NCI-H2107 (cell line): ENCODE measurements around the gene EPHA10.

Source experiments
- DNase-seq: peaks from one replicate; lab custom pipeline; 2025; lab: John Stamatoyannopoulos, UW

EPHA10 gene

DNA sequence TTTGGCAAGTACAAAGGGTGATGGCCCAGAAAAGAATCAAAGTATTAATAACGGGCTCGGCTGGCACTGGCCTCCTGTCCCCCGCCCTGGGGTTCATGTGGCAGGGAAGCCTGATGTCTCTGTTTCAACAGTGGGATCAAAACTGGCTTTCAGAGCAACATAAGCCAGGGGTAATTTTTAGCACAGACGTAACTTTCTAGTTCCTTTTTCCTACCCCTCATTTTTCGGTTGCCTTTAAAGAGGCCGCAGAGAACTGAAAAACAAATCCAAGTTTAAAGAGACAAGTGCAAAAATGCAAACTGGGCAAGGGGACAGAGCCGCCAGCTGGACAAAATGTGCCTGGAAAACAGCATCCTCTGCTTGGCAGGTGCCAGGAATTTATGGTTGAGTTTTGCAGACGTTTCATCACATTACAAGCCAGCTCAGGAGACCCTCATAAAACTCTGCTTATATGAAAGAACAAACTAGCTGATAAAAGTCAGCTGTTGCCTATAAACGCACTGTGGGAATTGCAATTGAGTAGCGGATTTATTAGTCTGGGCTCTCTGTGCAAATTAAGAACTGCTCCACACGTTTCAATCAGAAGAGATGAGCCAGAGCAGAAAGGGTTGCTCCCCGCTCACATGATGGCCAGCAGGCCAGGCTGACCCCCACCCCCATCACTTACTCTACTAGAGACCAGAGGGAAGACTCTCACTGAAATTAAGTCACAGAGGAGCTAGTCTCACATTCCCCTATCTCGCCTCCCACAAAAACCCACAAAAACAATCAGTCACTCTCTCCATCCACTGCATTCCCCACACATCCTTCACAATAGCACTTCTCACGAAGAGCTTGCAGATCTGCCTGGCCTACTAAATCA is 88.4 kb downstream of the EPHA10 start:
- no peak for DNase-seq

DNA sequence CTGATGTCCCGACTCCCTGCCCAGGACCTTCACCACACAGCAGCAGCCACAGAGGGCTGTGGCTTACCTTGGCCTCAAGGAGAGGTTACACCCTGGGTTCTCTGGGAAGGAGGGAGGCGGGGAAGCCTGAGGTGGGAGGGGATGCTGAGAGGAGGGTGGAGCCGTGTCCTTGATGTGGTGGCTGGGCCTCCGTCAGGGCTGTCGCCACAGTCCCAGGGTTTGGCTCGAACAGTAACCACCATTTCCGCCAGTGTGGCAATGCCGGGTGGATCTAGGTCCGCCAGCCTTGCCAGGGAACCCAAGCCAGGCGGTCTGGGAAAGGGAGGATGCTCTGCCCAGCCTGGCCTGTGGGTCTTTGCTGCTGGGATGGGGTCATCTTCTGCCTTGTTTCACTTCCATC is 91.0 kb downstream of the EPHA10 start:
- no peak for DNase-seq

DNA sequence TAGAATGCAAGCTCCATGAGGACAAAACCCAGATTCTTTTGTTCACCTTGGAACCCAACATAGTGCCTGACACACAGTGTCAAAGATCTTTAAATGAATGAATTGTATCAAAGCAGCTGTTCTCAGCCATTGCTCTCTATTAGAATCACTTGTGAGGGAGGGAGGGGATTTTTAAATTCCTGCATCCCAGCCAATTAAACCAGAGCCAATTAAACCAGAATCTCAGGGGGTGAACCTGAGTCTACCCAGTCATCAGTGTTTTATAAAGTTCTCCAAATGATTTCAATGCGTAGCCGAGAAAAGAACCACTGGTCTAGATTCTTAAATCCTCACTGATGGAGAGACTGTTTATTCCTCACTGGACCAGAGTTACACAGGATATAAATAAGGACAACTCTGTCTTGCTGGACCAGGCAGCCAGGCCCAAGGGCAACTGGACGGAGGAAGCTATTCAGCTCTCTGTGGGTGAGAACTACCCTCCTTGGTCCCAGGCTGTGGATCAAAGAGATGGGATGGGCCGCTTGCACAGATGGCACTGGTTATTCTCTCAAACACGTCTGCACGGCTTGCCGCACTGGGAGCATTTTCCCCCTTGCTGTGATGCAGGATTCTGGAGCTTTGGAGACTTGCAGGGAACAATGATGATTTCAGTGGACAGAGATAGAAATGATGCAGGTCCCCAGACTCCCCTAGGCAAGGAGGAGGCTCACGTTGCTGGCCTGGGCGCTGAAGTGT is 92.6 kb downstream of the EPHA10 start:
- DNase-seq = no peak

DNA sequence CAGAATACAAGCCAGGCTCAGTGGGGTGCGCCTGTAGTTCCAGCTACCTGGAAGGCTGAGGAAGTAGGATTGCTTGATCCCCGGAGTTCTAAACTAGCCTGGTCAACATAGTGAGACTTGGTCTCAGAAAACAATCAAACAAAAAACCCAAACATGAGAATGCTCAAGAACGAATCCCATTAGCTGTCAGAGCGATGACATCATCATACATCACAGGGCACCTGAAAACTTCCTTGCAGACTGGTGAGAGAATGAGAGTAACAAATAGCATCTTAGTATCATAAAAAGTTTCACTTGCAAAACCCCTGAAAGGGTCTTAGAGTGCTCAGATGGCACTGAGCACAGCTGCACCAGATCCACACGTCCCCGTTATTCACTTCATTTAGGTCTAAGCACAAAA is 93.7 kb downstream of the EPHA10 start:
- no peak for DNase-seq

DNA sequence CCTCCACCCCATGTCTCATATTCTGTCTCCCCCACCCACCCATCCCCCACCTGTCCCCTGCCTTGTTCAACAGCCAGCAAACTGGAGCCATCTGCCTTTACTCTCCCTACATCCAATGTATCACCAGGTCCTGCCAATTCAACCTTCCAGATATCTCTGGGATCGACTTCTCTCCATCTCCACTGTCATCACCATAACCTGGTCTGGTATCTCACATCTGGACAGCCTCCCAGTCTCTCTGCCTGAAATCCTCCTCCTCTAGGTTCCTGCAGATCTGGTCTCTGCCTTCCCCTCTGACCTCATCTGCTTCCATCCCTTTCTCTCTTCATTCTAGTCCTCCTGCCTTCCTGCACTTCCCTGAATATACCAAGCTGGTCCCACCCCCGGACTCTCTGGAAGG is 94.8 kb downstream of the EPHA10 start:
- DNase-seq = no peak

DNA sequence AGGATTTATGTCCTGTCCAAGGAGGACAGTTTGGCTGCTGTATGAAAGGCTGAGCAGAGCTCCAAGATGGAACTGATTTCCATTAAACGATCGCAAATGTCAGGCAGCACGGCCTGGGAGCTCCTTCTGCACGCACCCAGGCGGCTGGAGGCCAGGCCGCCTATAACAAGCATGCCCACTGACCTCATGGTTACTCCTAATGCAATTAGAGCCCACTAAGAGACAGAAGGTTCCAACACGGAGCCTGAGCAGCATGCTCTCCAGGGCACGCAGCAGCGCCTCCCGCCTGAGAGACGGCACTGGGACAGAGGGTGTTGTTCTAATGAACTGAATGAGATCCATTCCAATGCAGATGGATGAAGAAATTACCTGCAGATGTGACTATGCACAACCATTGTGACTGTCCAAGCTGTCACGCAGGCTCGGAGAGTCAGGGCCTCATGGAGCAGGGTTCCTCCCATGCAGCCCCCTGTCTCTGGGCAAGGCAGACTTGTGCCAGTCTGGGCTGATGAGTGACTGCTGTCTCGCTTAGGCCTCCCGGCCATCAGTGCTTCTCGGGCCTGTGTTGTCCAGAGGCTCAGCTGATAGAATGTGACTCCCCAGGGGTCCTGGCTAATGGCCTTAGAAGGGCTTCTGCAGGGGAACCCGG is 97.8 kb downstream of the EPHA10 start:
- DNase-seq = no peak

DNA sequence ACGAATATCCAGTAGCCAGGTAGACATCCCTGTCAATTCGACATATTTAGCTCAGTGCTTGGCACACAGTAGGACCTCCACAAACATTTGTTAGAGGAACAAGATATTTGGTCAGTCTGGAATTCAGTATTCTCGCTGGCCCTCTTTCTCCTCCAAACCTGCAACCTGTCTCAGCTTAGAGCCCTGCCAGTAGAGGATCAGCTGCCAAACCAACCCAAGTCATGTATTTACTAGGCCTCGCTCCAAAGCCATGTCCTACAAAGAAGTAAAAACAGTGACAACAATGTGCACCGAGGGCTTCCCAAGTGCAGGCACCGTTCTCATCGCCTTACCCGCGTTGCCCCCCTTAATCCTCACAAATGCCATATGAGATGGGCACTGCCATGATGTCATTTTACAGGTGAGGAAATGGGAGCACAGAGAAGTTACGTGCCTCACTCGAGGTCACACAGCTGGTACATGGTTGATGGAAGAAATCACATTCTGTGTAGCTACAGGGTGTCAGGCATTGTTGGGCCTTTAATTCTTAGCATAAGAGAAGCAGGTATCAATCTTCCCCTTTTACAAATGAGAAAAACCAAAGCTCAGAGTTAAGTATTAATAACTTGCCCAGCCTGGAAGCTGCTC is 98.6 kb downstream of the EPHA10 start:
- DNase-seq = no peak
